ENCODE results near the gene SMAD6.

- TF ChIP-seq CTCF (IDR thresholded peaks at IDR 0.05) (no peak), POLR2A (IDR thresholded peaks at IDR 0.05) (no peak)
Measured at GRCh38 chr15:66786708-66787488, 84.9 kb downstream of the SMAD6 start.

Data from right lobe of liver (tissue), 4 donors.